Transverse colon (tissue), 3 donors: ENCODE results near the gene ABTB2.

Experiments
- EP300 ChIP-seq: sonication (generic); formaldehyde crosslinking; IDR thresholded peaks from one replicate; pipeline ENCODE4 v1.6.1; 2017; ENCODE audit warnings: antibody characterized with exemption, low read depth
- TF ChIP-seq, protein P1 (sequence below), 5 experiments: fragments of 200-600 bp in 3 of 5; fragments of 450-650 bp in 2 of 5; sonication (generic) in 3 of 5; IDR thresholded peaks; 1 replicate in 2 of 5; 2 replicates in 3 of 5; pipeline ENCODE4 v1.5.1; 2016 to 2017; ENCODE audit warnings: antibody characterized with exemption in 5 of 5, inconsistent platforms in 3 of 5, mild to moderate bottlenecking in 2 of 5, moderate library complexity in 1 of 5

DNA sequence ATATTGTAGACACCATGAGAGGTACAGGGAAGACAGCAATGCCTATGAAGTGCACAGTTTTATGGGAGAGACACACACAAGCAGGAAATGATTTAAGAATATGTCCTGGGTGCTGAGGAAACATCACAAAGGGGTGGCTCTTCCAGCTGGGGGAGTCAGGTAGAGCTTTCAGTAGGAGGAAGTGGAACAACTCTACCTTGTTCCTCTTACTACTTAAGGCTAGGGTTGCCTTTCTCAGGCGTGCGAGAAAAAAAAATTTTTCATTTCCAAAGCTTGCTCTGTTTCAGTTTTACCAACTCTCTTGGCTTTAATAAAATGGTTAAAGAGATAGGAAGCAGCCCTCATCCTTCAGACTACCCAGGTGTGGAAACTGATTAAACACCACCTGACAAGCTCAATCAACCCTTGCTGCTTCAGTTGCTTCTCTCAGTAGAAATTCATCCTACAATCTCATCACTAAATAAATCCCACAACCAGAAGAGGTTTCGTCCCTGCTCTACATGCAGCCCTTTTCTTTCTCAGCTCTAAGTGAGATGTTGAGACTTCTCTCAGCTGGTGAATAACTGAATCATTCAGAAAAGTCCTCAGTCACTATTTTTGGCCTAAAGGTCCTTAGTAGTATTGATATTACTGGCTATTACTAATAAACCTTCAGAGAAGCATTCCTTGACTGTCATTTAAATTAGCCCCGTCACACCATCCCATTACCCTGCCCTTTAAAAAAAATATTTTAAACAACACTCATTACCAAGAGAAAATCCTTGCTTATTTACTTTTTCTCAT lies 5.9 kb downstream of the ABTB2 start:
- TF ChIP-seq, protein P1, sequence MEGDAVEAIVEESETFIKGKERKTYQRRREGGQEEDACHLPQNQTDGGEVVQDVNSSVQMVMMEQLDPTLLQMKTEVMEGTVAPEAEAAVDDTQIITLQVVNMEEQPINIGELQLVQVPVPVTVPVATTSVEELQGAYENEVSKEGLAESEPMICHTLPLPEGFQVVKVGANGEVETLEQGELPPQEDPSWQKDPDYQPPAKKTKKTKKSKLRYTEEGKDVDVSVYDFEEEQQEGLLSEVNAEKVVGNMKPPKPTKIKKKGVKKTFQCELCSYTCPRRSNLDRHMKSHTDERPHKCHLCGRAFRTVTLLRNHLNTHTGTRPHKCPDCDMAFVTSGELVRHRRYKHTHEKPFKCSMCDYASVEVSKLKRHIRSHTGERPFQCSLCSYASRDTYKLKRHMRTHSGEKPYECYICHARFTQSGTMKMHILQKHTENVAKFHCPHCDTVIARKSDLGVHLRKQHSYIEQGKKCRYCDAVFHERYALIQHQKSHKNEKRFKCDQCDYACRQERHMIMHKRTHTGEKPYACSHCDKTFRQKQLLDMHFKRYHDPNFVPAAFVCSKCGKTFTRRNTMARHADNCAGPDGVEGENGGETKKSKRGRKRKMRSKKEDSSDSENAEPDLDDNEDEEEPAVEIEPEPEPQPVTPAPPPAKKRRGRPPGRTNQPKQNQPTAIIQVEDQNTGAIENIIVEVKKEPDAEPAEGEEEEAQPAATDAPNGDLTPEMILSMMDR (IDR thresholded peaks at IDR 0.05) = no peak
- no peak for TF ChIP-seq EP300
